HG03064 (cell line): ENCODE data around the gene ZNF462.
"Not testable (repeated sequence)": the region's sequence is repeated elsewhere in the genome, so short reads cannot be mapped to it uniquely, and the experiment has no call there.

ENCODE experiments used
- ATAC-seq: cut with Tn5 transposase; IDR thresholded peaks from one replicate; pipeline ENCODE4 v1.9.1; 2021; ENCODE audit warnings: low read depth; ENCODE audit not compliant: unreplicated experiment

ZNF462 gene, protein sequence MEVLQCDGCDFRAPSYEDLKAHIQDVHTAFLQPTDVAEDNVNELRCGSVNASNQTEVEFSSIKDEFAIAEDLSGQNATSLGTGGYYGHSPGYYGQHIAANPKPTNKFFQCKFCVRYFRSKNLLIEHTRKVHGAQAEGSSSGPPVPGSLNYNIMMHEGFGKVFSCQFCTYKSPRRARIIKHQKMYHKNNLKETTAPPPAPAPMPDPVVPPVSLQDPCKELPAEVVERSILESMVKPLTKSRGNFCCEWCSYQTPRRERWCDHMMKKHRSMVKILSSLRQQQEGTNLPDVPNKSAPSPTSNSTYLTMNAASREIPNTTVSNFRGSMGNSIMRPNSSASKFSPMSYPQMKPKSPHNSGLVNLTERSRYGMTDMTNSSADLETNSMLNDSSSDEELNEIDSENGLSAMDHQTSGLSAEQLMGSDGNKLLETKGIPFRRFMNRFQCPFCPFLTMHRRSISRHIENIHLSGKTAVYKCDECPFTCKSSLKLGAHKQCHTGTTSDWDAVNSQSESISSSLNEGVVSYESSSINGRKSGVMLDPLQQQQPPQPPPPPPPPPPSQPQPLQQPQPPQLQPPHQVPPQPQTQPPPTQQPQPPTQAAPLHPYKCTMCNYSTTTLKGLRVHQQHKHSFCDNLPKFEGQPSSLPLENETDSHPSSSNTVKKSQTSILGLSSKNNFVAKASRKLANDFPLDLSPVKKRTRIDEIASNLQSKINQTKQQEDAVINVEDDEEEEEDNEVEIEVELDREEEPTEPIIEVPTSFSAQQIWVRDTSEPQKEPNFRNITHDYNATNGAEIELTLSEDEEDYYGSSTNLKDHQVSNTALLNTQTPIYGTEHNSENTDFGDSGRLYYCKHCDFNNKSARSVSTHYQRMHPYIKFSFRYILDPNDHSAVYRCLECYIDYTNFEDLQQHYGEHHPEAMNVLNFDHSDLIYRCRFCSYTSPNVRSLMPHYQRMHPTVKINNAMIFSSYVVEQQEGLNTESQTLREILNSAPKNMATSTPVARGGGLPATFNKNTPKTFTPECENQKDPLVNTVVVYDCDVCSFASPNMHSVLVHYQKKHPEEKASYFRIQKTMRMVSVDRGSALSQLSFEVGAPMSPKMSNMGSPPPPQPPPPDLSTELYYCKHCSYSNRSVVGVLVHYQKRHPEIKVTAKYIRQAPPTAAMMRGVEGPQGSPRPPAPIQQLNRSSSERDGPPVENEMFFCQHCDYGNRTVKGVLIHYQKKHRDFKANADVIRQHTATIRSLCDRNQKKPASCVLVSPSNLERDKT (N-terminal part only)

DNA sequence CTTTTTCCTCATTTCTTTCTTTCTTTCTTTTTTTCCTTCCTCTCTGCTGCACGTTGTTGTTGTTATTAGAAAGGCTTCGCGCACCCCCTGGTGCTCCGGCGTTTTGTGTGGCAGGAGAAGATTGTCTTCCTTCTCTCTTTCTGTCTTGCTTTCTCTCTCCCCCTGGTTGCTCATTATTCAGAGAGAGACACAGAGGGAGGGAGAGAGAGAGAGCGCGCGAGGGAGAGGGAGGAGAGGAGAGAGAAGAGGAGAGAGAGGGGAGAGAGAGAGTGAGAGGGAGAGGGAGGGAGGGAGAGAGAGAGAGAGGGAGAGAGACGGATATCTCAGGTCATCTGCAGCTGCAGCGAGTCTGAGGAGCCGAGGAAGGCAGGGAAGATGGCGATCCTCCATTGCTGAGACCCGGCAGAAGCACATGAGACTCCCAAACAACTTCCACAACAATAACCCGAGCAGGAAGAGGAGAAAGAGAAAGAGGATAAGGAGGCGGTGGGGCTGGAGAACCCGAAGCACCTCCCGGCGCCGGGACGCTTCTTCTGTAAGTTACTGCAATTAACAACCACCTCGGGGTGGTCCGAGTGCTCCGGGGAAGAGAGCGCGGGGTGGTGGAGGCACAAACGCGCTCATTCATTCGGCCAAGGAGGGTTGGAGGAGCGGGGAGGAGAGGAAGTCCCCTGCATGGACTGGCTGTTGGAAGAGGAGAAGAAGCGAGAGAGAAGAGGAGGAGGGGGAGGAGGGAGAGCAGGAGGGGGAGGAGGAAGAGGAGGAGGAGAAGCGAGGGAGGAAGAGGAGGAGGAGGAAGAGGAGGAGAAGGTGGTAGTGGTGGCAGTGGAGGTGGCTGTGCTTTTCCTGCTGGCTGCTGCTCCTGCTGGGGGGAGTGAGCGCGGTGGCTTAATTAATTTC is at the start of gene ZNF462:
Gene ZNF462 (plus strand): TSS at position 346 of the 900 bp plus-strand sequence. CDS start 60,218 bp downstream, outside the sequence.
- ATAC-seq = no peak

- no peak for ATAC-seq
Observed at GRCh38 chr9:106816524-106816923, 46.4 kb upstream of the ZNF462 start.

GRCh38 chr9:106818034-106818433 is 44.9 kb upstream of the ZNF462 start:
- ATAC-seq = no peak

- no peak for ATAC-seq
Observed at GRCh38 chr9:106820866-106821265, 42.1 kb upstream of the ZNF462 start.

- no peak for ATAC-seq
Observed at GRCh38 chr9:106828070-106828469, 34.9 kb upstream of the ZNF462 start.

DNA sequence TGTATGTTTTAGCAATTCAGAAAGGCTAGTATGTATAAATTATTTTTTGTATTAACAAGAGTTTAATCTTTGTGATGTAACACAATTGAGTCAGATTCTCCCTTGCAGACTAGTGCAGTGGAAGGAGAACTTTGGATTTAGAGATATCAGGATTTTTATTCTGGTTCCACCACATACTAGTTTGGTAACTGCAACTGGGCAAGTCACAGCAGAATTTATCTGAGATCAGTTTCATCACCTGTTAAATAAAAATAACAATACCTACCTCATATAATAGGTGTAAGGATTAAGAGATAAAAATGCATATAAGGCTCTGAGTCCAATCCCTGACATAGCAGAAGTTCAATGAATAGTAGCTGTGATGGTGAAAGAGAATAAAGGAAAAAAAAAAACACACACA is 34.0 kb upstream of the ZNF462 start:
- no peak for ATAC-seq

GRCh38 chr9:106829666-106830408 is 33.1 kb upstream of the ZNF462 start:
- no peak for ATAC-seq

DNA sequence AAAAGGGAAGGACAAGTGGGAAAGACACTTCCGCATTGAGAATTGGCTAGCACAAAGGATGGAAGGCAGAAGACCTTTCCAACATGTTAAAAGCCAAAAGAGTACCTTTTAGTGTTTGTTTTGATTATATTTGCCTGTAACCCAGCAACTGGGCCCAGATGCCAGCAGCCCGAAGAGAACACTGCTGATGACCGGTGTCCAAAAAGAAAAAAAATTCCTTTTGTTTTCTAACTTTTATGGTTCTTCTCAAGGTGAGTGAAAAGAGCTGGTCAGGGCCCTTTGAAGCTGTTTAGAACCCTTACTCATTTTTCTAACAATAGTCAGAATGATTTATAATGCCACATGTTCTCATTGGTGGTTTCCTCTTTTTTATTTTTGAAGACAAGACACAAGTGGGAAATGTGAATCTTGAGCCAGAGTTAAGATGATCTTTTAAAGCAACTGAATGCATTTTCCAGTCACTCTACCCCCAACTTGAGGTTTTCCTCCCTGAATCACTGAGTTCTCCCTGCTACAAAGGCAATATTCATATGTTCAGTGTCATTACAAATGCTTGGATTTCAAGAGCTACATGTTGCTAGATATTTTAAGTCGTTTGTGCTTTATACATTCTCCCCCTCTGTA is 32.3 kb upstream of the ZNF462 start:
- no peak for ATAC-seq

DNA sequence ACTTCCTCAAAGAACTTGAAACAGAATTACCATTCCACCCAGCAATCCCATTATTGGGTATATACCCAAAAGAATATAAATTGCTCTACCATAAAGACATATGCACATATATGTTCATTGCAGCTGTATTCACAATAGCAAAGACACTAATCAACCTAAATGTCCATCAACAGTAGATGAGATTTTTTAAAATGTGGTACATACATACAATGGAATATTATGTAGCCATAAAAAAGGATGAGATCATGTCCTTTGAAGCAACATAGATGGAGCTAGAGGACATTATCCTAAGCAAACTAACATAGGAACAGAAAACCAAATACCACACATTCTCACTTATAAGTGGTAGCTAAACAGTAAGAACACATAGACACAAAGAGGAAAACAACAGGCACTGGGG is 28.1 kb upstream of the ZNF462 start:
- no peak for ATAC-seq

DNA sequence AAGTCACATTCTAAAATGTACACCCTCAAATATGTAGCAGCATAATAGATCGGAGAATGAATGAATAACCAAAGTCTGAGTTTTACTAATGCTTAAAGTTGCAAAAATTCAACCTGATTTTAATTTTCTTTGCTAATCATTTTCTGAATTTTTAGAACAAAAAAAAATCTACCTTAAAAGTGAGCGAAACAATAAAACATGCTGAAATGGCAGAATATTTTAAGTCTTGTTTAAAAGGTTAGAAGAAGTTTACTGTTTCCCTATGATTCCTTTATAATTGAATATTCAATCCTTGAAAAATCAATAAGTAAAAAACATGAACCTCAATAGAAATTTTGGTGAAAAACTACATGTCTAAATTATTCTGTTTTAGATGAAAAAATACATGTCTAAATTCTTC is 27.1 kb upstream of the ZNF462 start:
- ATAC-seq = no peak

- no peak for ATAC-seq
Observed at GRCh38 chr9:106843371-106843770, 19.6 kb upstream of the ZNF462 start.

- ATAC-seq = no peak
Observed at GRCh38 chr9:106846307-106846706, 16.7 kb upstream of the ZNF462 start.

- no peak for ATAC-seq
Observed at GRCh38 chr9:106846857-106847256, 16.1 kb upstream of the ZNF462 start.

GRCh38 chr9:106851640-106852039 is 11.3 kb upstream of the ZNF462 start:
- ATAC-seq = not testable (repeated sequence)

GRCh38 chr9:106857811-106858470 is 5.0 kb upstream of the ZNF462 start:
- ATAC-seq = no peak

DNA sequence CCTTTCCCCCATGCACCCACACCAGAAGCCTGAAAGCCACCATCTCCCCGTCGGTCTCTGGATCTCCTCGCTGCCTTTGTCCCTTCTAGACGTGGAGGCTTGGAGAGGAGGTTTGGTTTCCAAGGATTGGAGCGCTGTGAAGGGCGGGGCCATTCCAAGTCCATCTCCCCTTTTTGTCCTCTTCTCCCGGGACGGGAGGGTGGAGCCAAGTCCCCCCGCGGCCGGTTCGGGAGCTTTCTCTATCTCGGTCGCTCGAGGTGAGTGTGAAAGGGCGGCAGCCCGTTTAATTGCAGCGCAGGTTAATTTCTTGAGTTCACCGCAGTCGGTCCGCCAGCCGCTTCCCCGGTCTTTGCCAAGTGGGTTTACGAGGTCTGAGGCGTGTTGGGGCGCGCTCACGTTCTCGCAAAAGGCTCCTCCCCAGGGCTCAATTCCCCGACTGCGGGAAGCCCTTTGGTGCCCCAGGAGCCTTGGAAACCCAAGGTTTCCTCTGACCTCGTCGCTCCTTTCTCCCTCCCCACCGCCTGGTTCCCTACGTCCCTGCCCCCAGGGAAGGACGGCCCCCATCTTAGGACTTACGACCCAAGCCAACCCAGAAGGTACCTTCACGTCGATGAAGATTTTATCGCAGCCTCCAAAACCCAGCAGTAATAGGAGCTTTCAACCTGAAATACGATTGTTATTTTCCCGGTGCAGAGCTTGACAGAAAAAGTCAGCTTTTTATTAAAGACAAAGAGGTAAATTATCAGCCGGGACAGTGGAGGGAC is 2.8 kb upstream of the ZNF462 start:
- ATAC-seq = no peak
